Activated CD4-positive, alpha-beta T cell treated with anti-CD3 and anti-CD28 coated beads, Interleukin-2, amount 50 U/mL, for 1 hour (primary cell): ENCODE data around the gene HERC2.
"Not testable (repeated sequence)": the region's sequence is repeated elsewhere in the genome, so short reads cannot be mapped to it uniquely, and the experiment has no call there.

Experiments used
- DNase-seq: peaks from one replicate; pipeline ENCODE4 v3.0.0-alpha.2; 2020

The HERC2 gene

DNA sequence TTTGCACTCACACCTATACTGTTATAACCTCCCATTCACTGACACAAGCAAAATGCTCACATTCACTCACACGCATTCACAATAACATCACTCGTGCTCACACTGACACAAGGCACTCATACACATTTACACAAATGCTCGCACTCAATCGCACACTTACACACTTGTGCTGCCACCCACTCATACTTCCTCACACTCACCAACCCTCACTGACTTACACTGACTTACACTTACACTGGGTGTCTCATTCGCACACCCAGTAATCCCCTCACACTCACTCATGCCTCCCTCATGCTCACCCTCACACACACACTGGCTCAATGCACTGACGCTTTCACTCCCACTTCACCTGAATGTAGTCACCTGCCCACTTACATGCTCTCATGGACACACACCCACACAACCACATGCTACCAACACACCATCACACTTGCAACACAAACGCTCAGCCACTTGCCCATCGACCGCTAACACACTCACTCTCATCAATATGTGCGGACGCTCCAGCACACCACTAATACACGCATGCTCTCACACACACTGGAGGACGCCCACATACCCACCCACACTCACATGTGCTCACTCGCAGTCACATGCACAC lies 104.9 kb downstream of the HERC2 start:
- DNase-seq, result not testable (repeated sequence)

DNA sequence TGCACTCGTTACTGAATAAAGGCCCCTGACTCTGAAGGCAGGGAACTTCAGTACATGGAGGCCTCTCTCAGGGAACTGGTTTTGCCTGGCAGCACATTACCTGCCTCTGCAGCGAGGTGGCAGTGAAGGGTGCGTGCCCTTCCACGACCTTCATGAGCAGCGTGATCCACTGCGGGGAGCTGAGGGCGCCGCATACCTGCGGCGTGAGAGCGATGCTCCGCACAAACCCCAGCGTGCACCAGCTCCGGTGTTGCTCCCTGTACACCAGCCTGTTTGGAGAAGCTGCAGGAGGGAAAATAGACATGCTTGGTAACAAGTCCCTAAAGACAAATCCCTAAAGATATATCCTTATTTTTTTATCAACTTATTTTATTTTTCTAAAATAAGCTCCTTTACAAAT lies 106.5 kb downstream of the HERC2 start:
- DNase-seq, result not testable (repeated sequence)

DNA sequence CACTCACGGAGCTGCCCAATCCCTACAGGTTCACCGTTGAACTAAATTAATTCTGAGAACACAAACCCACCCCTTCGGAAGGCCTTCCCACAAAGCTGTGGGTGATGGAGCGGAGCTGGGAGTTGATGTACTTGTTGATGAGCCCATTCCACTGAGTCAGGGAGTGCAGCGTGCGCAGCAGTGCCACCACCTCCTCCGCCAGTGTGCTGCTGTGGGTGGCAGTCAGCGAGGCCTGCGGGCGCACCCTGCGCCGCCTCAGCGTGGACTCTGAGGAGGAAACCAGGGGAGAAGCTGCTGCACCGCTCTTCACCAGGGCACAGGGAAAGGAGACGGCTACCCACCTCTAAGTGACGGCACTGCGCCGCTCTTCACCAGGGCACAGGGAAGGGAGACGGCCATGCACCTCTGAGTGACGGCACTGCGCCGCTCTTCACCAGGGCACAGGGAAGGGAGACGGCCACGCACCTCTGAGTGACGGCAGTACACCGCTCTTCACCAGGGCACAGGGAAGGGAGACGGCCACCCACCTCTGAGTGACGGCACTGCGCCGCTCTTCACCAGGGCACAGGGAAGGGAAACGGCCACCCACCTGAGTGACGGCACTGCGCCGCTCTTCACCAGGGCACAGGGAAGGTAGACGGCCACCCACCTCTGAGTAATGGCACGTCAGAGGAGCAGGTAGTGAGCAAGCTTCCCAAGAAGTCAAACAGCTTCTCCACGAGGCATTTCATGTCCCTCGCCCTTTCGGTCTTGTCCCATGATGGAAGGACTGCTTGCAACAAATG lies 107.8 kb downstream of the HERC2 start:
- DNase-seq, result not testable (repeated sequence)

DNA sequence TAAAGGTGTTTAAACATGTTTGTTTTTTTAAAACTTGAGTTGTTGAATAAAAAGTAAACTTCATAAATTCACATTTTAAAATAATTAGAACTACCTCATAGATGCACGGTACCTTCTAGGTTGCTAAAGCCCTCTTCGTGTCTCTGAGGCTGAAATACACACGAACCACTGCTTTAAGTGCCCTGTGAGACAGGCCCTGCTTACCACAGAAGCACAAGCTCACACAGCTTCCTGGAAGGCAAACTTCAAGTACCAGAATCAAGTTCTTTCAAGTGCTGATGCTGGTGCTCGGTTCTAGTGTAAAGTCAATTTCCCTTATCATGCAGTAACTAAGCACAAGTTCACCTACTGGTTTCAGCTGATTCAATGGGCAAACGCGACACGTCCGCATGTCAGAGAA lies 108.6 kb downstream of the HERC2 start:
- DNase-seq, result not testable (repeated sequence)

DNA sequence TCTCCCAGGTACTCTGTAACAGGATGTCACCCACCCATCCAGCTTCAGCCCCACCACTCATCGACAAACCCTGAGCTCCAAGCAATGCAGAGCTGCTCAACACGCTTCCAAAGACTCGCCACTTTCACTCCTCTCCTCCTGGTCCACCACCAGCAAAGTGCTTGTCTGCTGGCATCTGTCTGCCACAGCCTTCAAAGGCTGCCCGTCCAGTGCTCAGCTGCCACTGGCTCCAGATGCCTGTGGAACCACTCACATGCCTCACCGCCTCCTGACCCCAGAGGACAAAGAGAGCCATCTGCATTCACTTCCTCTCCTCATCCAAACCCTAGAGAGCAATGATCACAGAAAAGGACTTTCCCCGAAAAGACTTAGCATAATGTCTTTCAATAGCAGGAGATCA lies 113.4 kb downstream of the HERC2 start:
- no peak for DNase-seq

DNA sequence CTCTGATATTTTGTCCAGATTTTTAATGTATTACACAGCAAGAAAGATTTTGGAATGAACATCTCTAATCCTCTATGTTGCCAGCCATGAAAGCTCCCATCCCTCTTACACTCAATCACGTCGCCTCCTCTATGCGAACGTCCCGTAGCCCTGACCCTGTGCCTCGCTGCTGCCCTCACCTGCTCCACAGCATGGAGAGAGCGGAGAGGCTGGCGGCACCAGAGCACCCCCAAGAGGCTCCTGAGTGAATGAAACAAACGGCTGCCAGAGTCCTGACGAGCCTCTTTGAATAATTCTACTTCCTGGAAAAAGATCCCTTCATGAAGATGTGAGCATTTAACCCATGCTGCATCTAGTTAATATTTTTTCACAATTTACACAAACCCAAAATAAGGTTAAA lies 116.3 kb downstream of the HERC2 start:
- DNase-seq, result not testable (repeated sequence)

DNA sequence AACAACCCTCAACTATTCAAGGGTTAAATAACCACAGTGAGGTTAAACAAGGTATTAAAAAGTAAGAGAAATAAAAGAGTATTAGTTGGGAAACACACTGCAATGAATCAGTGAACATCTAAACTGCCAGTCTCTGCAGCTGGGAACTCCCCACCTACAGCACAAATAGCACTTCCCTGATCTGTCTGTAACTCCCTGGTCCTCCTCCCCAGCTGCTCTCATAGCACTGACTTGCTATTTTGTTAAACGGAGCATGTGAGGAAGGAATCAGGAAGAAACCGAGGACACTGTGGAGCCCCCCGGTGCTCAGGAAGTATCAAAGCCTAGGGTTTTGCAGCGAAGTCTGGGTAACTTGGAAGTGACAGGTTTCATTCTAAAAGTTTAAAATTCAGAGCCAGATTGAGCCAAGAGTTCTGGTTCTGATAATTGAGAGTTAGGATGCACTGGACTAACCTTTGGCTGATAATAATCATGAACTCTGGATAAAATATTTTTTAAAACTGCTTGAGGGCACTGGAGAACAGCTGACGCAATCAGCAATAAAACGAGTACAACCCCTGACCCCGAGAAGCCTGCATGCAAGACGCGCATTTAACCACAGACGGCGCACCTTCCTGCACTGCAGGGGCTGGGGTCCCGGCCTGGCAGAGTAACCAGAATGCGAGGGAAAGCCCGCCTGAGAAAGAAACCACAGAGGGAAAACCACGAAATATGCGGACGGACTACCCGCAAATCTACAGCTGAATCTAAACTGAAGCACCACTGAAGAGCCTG lies 118.7 kb downstream of the HERC2 start:
- not testable (repeated sequence) for DNase-seq

DNA sequence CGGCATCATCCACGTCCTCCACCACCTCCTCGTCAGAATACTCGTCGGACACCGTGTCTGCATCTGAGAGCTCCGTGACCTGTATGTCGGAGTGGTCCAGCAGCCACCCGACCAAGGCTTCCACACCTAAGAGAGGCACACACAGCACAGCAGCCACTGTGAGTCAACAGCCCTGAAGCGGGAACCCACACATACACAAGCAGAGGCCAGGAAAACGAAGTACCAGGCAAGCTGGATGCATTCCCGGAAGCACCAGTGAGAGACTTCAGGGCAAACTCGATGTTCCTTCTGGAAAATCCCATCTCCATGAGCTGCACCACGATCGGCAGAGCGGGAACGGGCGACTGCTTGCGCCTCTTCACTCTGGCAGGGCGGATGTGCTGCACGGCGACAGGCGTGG lies 119.9 kb downstream of the HERC2 start:
- DNase-seq, result not testable (repeated sequence)

DNA sequence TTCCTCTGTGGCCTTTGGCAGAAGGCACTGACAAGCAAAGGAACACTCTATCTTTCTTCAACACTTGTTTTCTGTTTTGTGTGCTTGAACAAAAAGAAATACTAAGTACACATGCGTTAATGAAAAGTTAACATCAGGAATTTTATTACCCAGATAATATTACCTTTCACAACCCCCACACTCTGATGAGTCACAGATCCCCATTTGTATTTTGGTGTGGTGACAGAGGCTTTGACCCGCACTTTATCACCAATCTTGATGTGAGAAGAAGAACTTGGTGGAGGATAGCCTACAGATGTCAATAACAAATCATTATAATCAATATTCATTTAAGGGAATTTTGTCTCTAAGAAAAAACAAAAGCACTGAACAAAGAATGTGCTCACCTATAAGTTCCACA lies 123.8 kb downstream of the HERC2 start:
- not testable (repeated sequence) for DNase-seq

DNA sequence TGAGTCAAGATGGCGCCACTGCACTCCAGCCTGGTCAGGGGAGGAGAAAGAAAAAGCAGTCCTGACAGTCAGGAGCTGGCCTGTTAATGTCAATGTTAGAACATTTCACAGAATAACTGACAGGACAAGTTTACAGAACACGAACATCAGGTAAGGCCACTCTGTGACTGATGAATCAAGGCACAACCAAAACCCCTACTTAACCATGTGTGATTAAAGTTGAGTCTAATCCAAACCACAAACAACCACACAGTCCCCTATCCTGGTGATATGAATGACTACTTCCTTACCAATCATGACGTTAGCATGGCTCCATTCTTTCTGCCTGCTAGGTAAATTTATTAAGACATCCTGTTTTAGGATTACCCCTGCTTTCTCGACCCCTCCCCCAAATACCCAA lies 124.3 kb downstream of the HERC2 start:
- DNase-seq, result not testable (repeated sequence)

DNA sequence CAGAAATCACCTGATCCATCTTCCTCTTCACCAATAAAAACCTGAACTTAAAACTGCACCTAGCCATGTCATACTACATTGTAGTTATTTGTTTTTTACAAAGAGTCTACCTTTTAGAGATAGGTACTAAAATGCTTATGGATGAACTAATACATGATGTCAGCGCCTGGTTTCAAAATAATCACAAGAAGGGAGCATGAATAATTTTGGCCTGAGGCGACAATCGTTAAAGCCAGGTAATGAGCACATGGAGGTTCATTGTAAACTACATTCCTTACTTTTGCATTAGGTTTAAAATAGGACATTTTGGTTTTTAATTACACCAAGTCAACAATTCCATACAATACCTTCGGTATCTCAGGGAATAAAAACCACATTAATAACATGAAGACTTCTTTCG lies 125.4 kb downstream of the HERC2 start:
- not testable (repeated sequence) for DNase-seq

DNA sequence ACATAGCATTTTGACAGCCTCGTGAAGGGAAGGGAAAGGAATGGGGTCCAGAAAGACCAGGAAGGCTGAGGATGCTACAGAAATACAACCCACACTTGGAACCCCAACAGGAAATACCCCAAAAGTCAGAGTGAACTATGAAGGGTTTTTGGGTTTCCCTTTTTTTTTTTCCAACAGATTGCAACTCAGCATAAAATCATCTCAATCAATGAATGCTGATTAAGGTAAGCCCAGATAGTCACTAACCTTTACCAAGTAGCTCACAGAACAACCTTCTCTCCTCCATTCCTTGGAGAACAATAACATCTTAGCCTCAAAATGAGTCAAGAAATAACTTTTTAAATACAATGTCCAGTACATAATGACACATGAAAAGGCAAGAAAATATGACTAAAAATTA lies 129.2 kb downstream of the HERC2 start:
- no peak for DNase-seq

DNA sequence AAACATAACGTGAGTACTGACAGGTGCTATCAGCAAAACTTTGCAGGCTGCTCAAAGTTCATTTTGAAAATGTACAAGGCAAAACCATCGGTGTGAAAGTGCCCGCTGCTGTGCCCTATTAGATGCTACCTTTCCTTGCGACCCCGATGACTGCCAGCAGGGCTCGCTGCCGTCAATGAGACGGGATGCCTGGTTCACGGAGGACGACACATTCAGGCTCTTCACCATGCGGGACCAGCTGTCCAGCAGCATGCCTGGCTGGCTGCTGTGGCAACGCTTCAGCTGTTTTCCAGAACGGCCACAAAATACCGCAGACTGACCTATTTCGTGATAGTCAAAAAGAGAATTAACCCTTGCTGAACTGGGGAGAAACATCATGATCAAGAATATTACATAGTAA lies 130.1 kb downstream of the HERC2 start:
- DNase-seq, result no peak

DNA sequence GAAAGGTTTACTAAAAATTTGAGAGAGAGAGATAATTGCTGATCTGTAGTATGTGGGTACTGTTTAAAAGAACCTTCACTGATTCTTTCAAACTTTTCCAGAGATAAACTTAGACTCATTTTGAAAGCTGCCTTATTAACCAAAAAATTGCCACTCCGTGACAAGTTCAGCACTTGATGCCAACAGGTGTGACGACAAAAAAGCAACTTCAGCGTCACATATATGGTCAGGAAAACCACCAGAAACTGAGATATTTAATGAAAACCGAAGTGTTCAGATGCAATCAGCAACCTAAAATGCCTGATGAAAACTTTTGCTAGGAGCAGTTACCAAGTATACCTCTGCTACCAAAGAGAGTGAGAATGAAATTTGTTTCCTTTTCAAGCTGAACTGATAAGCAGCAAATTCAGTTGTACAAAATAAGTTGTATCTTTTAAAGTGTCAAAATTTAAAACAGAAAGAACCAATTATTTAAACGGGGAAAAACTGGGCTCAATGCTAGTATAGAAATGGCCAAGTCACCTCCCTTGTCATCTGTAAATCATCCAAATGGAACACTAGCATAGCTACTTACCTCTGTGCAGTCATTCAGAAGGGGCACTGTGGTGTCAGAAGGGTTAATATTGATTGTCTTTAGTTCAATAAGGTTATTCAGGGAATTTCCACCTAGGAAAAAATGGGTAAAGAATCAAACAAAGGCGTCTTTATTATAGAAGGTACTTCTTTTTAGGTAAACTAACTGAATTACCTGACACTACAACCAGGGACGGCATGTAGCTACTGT lies 131.4 kb downstream of the HERC2 start:
- DNase-seq, result no peak

DNA sequence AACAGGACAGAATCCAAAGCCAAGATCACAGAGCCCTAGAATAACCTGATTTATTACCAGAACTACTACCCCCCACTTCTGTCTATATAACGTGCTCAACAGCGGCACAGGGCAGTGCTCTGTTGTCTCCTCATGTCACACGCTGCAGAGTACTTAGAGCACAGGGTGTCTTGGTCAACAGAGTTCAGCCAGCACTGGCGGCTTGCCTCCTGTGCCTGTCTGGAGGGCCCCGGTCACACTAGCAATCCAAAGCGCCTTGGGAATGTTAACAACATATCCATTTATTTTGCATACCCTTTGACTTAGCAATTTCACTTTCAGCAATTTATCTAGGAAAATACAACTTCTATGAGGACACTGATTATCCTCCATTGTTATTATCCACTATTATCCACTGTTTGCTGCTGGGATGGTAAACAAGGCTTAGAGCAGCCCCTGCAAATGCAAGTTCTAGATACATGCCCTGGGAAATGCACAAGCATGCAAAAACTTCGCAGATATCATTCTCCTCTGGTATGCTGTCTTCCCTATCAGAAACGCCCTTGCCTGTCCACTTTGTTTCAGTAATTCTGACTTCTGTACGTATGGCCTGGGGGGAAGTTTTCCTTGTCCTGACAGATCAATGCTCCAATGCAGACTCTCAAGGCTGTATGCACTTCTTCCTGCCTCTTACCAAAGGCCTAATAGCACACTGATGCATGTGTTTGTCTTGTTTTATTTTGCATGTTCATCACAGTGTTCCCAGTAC lies 136.7 kb downstream of the HERC2 start:
- DNase-seq, result no peak

DNA sequence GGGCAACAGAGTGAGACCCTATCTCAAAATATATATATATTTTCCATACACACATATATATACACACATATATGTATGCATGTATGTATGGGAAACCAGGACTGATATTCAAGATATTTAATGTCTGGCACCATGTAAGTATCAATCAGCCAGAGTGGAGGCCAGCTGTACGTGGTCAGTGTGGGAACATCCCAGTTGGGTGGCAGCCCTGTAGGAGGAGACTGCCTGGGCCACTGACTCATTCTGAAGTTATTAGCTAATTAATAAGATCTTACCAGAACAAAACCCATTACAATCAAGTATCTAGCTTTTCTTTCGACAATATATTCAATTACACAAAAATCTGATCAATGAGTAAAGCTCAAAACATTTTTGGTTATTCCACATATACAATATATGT lies 137.8 kb downstream of the HERC2 start:
- DNase-seq, result no peak

DNA sequence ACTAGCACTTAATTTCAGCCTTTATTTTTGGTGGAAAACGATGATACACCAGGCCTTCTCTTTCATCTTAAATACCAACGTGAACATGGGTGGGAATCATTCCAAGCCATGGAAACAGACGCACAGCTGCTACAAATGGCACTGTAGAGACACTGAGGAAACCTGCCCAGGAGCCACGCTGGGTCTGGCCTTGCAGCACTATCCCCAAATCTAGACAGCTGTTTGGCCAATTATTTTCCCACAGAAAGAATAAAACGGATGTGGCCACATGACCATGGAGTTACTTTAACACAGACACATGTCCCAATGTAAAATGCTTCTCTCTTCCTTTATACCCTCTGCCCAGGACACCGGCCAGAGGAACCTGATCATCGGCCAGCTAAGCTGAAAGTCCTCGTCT lies 139.2 kb downstream of the HERC2 start:
- no peak for DNase-seq

DNA sequence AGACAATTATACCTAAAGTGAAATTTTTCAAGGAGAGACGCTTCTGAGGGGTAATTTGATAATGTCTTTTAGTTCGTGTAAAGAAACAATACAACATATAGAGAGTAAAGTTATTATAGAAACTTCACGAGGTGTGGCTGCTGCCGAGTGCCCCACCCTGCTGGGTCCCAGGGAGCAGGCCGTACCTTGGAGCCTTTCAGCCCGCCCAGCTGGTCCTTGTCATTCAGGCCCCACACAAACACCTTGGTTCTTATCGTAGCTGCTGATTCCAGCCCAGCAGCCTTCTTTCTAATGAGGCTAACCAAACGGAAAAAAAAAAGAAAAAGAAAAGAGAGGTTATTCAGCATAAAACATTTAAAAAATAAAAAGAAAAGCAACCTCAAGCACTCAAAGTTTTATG lies 139.8 kb downstream of the HERC2 start:
- no peak for DNase-seq

DNA sequence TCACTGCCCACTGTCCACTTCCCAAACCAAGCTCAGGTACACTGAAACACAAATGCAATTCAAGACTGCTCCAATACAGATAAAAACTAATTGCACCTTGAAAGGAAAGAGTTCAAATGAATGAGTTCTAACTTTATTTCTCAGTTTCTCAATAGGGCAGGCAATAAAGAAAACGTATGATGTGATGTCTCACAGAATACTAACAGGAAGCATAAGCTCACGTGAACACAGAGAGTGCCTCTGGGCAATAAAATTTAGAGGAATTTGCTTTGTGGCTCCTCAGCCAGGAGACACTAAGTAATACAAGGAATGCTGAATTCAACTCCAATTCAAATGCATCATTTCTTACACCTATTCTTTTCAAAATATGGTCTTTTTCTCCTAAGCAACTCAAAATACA lies 140.6 kb downstream of the HERC2 start:
- no peak for DNase-seq

DNA sequence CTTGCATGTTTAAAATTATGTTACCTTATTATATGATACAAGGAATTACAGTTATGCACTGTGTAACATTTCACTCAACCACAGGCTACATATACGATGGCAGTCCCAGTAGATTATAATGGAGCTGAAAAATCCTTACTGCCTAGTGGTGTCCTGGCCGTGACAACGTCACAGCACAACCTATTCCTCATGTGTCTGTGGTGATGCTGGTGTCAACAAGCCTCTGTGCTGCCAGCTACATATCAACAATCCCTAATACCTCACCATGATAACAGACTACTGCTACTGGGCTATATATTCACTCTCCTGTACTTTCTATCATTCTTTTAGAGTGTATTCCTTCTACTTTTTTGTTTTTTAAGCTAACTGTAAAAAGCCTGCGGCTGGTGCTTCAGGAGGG lies 142.7 kb downstream of the HERC2 start:
- no peak for DNase-seq

DNA sequence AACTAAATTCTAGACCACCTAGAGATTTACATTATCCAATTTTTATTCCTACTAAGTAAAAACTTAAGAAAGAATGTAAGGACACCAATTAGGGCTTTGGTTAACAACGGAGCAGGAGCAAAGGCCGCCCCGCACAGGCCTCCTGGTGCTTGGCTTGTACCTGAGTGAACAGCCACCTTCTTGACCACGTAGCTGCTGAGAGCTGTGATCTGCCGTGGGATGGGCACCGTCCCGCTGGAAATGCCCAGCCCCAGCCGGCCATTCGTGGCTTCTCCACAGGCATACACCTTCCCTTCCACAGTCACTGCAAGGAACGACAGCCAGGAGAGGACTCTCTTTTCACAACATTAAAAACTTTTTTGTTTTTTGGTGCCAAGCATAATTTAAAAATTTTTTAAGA lies 143.3 kb downstream of the HERC2 start:
- DNase-seq, result no peak

DNA sequence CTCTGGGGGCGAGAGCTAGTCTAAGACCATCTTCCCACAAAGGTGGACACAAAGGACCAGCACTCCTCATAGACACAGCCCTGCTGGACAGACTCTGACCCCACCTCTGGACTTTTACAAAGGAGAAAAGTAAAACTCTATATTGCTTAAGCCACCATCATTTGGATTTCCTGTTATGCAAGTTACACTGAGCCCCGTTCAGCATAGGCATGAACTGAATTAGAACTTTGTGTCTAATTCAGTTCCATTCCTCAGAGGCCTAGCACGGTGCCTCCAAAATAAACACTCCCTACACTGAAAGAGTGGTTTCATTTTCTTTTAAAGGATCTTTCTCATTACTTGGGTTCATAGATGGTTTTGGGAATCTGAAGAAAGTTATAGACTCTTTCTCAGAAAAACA lies 143.7 kb downstream of the HERC2 start:
- DNase-seq, result no peak
